ENCODE measurements around the gene PCSK1.
"Not testable (repeated sequence)": the region's sequence is repeated elsewhere in the genome, so short reads cannot be mapped to it uniquely, and the experiment has no call there.

The PCSK1 gene

GRCh38 chr5:96372726-96373380 is 60.2 kb downstream of the PCSK1 start:
- no peak for DNase-seq (ENCODE audit: low read depth)

- no peak for DNase-seq (ENCODE audit: low read depth)
Measured at GRCh38 chr5:96370976-96371375, 62.1 kb downstream of the PCSK1 start.

GRCh38 chr5:96367337-96367736 is 65.7 kb downstream of the PCSK1 start:
- not testable (repeated sequence) for DNase-seq (ENCODE audit: low read depth)

GRCh38 chr5:96354237-96354636 is 78.8 kb downstream of the PCSK1 start:
- no peak for DNase-seq (ENCODE audit: low read depth)

GRCh38 chr5:96353220-96353619 is 79.8 kb downstream of the PCSK1 start:
- DNase-seq (ENCODE audit: low read depth), result no peak

GRCh38 chr5:96350678-96351077 is 82.4 kb downstream of the PCSK1 start:
- DNase-seq (ENCODE audit: low read depth), result no peak

- no peak for DNase-seq (ENCODE audit: low read depth)
Measured at GRCh38 chr5:96348536-96348935, 84.5 kb downstream of the PCSK1 start.

GRCh38 chr5:96347502-96348292 is 85.4 kb downstream of the PCSK1 start:
- no peak for DNase-seq (ENCODE audit: low read depth)

- DNase-seq (ENCODE audit: low read depth), result no peak
Measured at GRCh38 chr5:96344678-96345577, 88.1 kb downstream of the PCSK1 start.

- no peak for DNase-seq (ENCODE audit: low read depth)
Measured at GRCh38 chr5:96343094-96343493, 90.0 kb downstream of the PCSK1 start.

- no peak for DNase-seq (ENCODE audit: low read depth)
Measured at GRCh38 chr5:96342581-96342980, 90.5 kb downstream of the PCSK1 start.
